Lower leg skin (tissue), 4 donors: ENCODE results near the gene COX4I1. TPM values are rescaled to one million over a fixed set of nuclear protein-coding genes. Genes with fewer than 3 reads are reported as not detected.

Experiments used
- DNase-seq, 2 donors: peaks; one replicate each; pipeline ENCODE4 v3.0.0-alpha.2; 2019; ENCODE audit warnings: low spot score in 2 of 2
- H3K4me3 ChIP-seq: fragments of 200-600 bp; sonication (generic); 2 replicates; pipeline ENCODE4 v1.5.1; 2017; ENCODE audit warnings: mild to moderate bottlenecking, low read depth; ENCODE audit not compliant: poor library complexity, severe bottlenecking
- CTCF ChIP-seq, 3 donors: fragments of 450-650 bp; IDR thresholded peaks; one replicate each; pipeline ENCODE4 v1.5.1; 2016; ENCODE audit warnings: antibody characterized with exemption in 3 of 3, mild to moderate bottlenecking in 3 of 3, moderate library complexity in 2 of 3
- POLR2A ChIP-seq, 2 donors: fragments of 450-650 bp; IDR thresholded peaks; one replicate each; pipeline ENCODE4 v1.6.1; 2016 to 2017; ENCODE audit warnings: antibody characterized with exemption in 2 of 2, mild to moderate bottlenecking in 1 of 2, moderate library complexity in 1 of 2
- WGBS, 2 donors: methylation state at CpG; one replicate each; pipeline ENCODE4 v1.1.5; 2018; 5-methylcytosine and 5-hydroxymethylcytosine counted together
- intact Hi-C: fragments of 100-400 bp; cut with DNase I; formaldehyde crosslinking; loops from one replicate; pipeline ENCODE4 v1.15.0; 2023; ENCODE audit warnings: low total_unique reads
- total RNA-seq, 4 donors: library from RNA; depleted of rRNA; stranded (reverse); fragments of >200 nt; gene quantifications; one replicate each; pipeline ENCODE4 v1.1.0, GENCODE V29; 2016

Gene COX4I1
- total RNA-seq, 4 donors from 2014 or later, result 411 to 675 (median 548) TPM

GRCh38 chr16:85808926-85809325, 9.4 kb downstream of the COX4I1 start:
- H3K4me3 ChIP-seq, result no peak overlapping the region
- TF ChIP-seq CTCF (IDR thresholded peaks at IDR 0.05) (no peak), POLR2A (IDR thresholded peaks at IDR 0.05) (no peak)
- no peak for DNase-seq
- intact Hi-C loops, result no loop called here
- 94 to 98% methylated on average over 7 of the region's 7 CpGs for WGBS, 2 donors

GRCh38 chr16:85809645-85810044, 10.2 kb downstream of the COX4I1 start:
- no peak for DNase-seq
- H3K4me3 ChIP-seq, result no peak overlapping the region
- no peak for TF ChIP-seq POLR2A (IDR thresholded peaks at IDR 0.05)
- 70 to 86% methylated on average over 9 to 10 of the region's 10 CpGs for WGBS, 2 donors
- intact Hi-C loops, result no loop called here

- 84 to 90% methylated on average over 12 to 13 of the region's 13 CpGs for WGBS, 2 donors
- TF ChIP-seq CTCF (IDR thresholded peaks at IDR 0.05) (no peak), POLR2A (IDR thresholded peaks at IDR 0.05) (no peak)
- intact Hi-C loops, result no loop called here
Measured at GRCh38 chr16:85810097-85810741, 10.7 kb downstream of the COX4I1 start.

GRCh38 chr16:85810742-85811115, 11.2 kb downstream of the COX4I1 start:
- 86 to 89% methylated on average over 7 of the region's 7 CpGs for WGBS, 2 donors
- H3K4me3 ChIP-seq, result no peak overlapping the region
- TF ChIP-seq POLR2A (IDR thresholded peaks at IDR 0.05) (no peak), CTCF (IDR thresholded peaks at IDR 0.05) (no peak)
- DNase-seq, result no peak
- intact Hi-C loops, result no loop called here

More at GRCh38 chr16:85810097-85810741, 10.7 kb downstream of the COX4I1 start:
- H3K4me3 ChIP-seq, result no peak overlapping the region
- no peak for DNase-seq

- no peak for DNase-seq
- H3K4me3 ChIP-seq, result no peak overlapping the region
- no peak for TF ChIP-seq CTCF (IDR thresholded peaks at IDR 0.05)
- no peak for TF ChIP-seq POLR2A (IDR thresholded peaks at IDR 0.05)
- WGBS, 2 donors, result 38 to 42% methylated on average over 32 to 35 of the region's 37 CpGs
- intact Hi-C loops, result no loop called here
Measured at GRCh38 chr16:85812031-85812807, 12.7 kb downstream of the COX4I1 start.

GRCh38 chr16:85812811-85813700, 13.6 kb downstream of the COX4I1 start:
- TF ChIP-seq POLR2A (IDR thresholded peaks at IDR 0.05), result no peak
- no peak for TF ChIP-seq CTCF (IDR thresholded peaks at IDR 0.05)
- no peak overlapping the region for H3K4me3 ChIP-seq
- WGBS, 2 donors, result 78 to 82% methylated on average over 20 of the region's 20 CpGs
- DNase-seq, result no peak
- intact Hi-C loops, result no loop called here
